Tibial nerve (tissue), 4 donors: ENCODE data around the gene PPP1R16B. TPM values are rescaled to one million over a fixed set of nuclear protein-coding genes. Genes with fewer than 3 reads are reported as not detected.

ENCODE experiments used
- DNase-seq, 2 donors: peaks; one replicate each; pipeline ENCODE4 v3.0.0-alpha.2; 2019; ENCODE audit warnings: low spot score in 2 of 2
- H3K27ac ChIP-seq, 4 donors: fragments of 200-600 bp; sonication (generic) in 3 of 4; one replicate each; pipeline ENCODE4 v1.5.1; 2017 to 2019; ENCODE audit warnings: mild to moderate bottlenecking in 1 of 4
- H3K27me3 ChIP-seq, 2 donors: fragments of 200-600 bp; sonication (generic) in 1 of 2; one replicate each; pipeline versions ENCODE4 v1.5.1 to v1.6.0; 2017 to 2019
- H3K36me3 ChIP-seq, 3 donors: fragments of 200-600 bp; sonication (generic); one replicate each; pipeline ENCODE4 v1.5.1; 2018 to 2019
- H3K4me1 ChIP-seq, 4 donors: fragments of 200-600 bp; sonication (generic) in 3 of 4; one replicate each; pipeline ENCODE4 v1.5.1; 2017 to 2019
- H3K4me3 ChIP-seq, 4 donors: fragments of 200-600 bp; sonication (generic) in 3 of 4; one replicate each; pipeline ENCODE4 v1.5.1; 2017 to 2019; ENCODE audit warnings: mild to moderate bottlenecking in 1 of 4, moderate library complexity in 1 of 4
- H3K9me3 ChIP-seq, 4 donors: fragments of 200-600 bp; sonication (generic) in 3 of 4; one replicate each; pipeline ENCODE4 v1.5.1; 2017 to 2019
- CTCF ChIP-seq, 5 experiments: fragments of 200-600 bp in 3 of 5; fragments of 450-650 bp in 2 of 5; sonication (generic) in 3 of 5; IDR thresholded peaks; one replicate each; pipeline ENCODE4 v1.5.1; 2016 to 2019; ENCODE audit warnings: antibody characterized with exemption in 5 of 5, mild to moderate bottlenecking in 3 of 5, moderate library complexity in 2 of 5
- EP300 ChIP-seq, 2 donors: sonication (generic); formaldehyde crosslinking; IDR thresholded peaks; one replicate each; pipeline ENCODE4 v1.6.1; 2017; ENCODE audit warnings: antibody characterized with exemption in 2 of 2, mild to moderate bottlenecking in 1 of 2
- POLR2A ChIP-seq, 2 donors: fragments of 450-650 bp; IDR thresholded peaks; one replicate each; pipeline ENCODE4 v1.6.1; 2017; ENCODE audit warnings: antibody characterized with exemption in 2 of 2, mild to moderate bottlenecking in 2 of 2, moderate library complexity in 2 of 2
- WGBS, 2 donors: methylation state at CpG; one replicate each; pipeline ENCODE4 v1.1.5; 2018; 5-methylcytosine and 5-hydroxymethylcytosine counted together
- total RNA-seq, 4 donors: library from RNA; depleted of rRNA; stranded (reverse); fragments of >200 nt; gene quantifications; one replicate each; pipeline ENCODE4 v1.1.0, GENCODE V29; 2016

PPP1R16B gene
- total RNA-seq, 4 donors from 2014 or later: 2.1 to 5.7 (median 4.6) TPM

DNA sequence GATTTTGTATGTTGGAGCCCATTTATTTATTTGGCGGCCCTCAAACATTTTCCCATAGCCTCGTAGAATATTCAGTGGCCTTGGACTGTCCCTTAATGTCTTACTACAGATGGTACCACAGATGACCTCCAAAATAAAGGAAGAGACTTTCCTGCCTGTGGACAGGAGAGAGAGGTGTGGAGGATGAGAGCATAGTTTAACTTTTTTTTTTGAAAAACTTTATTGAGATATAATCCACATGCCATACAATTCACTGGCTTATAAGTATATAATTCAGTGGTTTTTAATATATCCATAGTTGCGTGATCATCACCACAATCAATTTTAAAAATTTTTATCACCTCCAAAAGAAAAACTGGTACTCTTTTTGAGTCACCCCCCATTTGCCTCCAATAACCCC is 4.6 kb upstream of the PPP1R16B start:
- H3K27me3 ChIP-seq: peaks cover 0 to 6% of the 10 kb centered on the region in 2 donors
- H3K9me3 ChIP-seq: no peaks in the 10 kb centered on the region
- no peak for DNase-seq
- H3K4me1 ChIP-seq: peaks cover 0 to 14% (median 2%) of the 10 kb centered on the region in 4 donors
- TF ChIP-seq POLR2A (IDR thresholded peaks at IDR 0.05) (no peak), EP300 (IDR thresholded peaks at IDR 0.05) (no peak), CTCF (IDR thresholded peaks at IDR 0.05) (no peak)
- no peaks in the 10 kb centered on the region for H3K36me3 ChIP-seq
- H3K4me3 ChIP-seq: no peak overlapping the region
- 92 to 96% methylated on average over 3 of the region's 3 CpGs for WGBS, 2 donors
- no peak overlapping the region for H3K27ac ChIP-seq

- Histone ChIP-seq H3K9me3 (no peaks in the 10 kb centered on the region), H3K27me3 (peaks cover 0 to 37% of the 10 kb centered on the region in 2 donors), H3K27ac (peak overlapping the region in 3 of 4 donors; percentile 58 to 82 (median 76)), H3K36me3 (no peaks in the 10 kb centered on the region), H3K4me3 (no peak overlapping the region), H3K4me1 (peaks cover 0 to 28% (median 9%) of the 10 kb centered on the region in 4 donors)
- no peak for TF ChIP-seq CTCF (IDR thresholded peaks at IDR 0.05)
- no peak for TF ChIP-seq EP300 (IDR thresholded peaks at IDR 0.05)
- TF ChIP-seq POLR2A (IDR thresholded peaks at IDR 0.05): no peak
- DNase-seq: no peak
- 65 to 72% methylated on average over 3 of the region's 3 CpGs for WGBS, 2 donors
These were observed 1.3 kb upstream of the PPP1R16B start for GRCh38 chr20:38804221-38804620.

GRCh38 chr20:38804682-38805501 is 605 bp upstream of the PPP1R16B start:
- H3K27ac ChIP-seq: peak overlapping the region in 3 of 4 donors; percentile 58 to 82 (median 76)
- peaks cover 0 to 28% (median 9%) of the 10 kb centered on the region in 4 donors for H3K4me1 ChIP-seq
- no peaks in the 10 kb centered on the region for H3K36me3 ChIP-seq
- no peaks in the 10 kb centered on the region for H3K9me3 ChIP-seq
- TF ChIP-seq POLR2A (IDR thresholded peaks at IDR 0.05) (no peak), CTCF (IDR thresholded peaks at IDR 0.05) (no peak), EP300 (IDR thresholded peaks at IDR 0.05) (no peak)
- 41% methylated on average over 17 to 18 of the region's 18 CpGs for WGBS, 2 donors
- no peak for DNase-seq
- peak overlapping the region; percentile 42 to 58 (median 57) for H3K4me3 ChIP-seq
- peaks cover 0 to 41% of the 10 kb centered on the region in 2 donors for H3K27me3 ChIP-seq

GRCh38 chr20:38805958-38806854 is 709 bp downstream of the PPP1R16B start:
- peaks cover 0 to 41% of the 10 kb centered on the region in 2 donors for H3K27me3 ChIP-seq
- 1 to 2% methylated on average over 28 to 40 of the region's 81 CpGs for WGBS, 2 donors
- TF ChIP-seq CTCF (IDR thresholded peaks at IDR 0.05) (no peak), POLR2A (IDR thresholded peaks at IDR 0.05) (no peak), EP300 (IDR thresholded peaks at IDR 0.05) (no peak)
- peak overlapping the region; percentile 42 to 58 (median 57) for H3K4me3 ChIP-seq
- no peaks in the 10 kb centered on the region for H3K9me3 ChIP-seq
- no peak for DNase-seq
- peaks cover 0 to 28% (median 9%) of the 10 kb centered on the region in 4 donors for H3K4me1 ChIP-seq
- H3K27ac ChIP-seq: peak overlapping the region in 3 of 4 donors; percentile 58 to 82 (median 76)
- no peaks in the 10 kb centered on the region for H3K36me3 ChIP-seq
